GM04503 (cell line): ENCODE measurements around the gene TTC28.

Source experiments
- DNase-seq: peaks from one replicate; pipeline ENCODE4 v3.0.0-alpha.2; 2012; ENCODE audit warnings: low read depth

Gene TTC28

GRCh38 chr22:27962268-27963044 is 717.2 kb downstream of the TTC28 start:
- no peak for DNase-seq

DNA sequence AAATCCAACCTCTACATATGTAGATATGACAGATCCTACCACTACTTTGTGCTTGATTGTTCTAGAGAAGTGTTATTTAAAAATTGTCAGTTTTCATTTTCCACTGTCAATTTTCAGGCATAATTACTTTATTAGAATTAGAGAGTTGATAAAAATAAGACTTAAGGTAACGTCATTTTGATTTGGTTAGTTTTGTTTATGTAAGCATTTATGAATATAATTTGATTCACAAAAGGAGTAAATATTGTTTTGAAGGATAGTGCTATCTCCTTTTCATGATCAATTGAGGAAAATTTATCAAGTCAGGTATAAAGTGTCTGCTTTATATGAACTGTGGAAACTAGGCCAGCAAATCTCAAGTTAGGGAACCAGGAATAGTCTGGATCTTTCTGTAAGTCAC is 718.0 kb downstream of the TTC28 start:
- no peak for DNase-seq

DNA sequence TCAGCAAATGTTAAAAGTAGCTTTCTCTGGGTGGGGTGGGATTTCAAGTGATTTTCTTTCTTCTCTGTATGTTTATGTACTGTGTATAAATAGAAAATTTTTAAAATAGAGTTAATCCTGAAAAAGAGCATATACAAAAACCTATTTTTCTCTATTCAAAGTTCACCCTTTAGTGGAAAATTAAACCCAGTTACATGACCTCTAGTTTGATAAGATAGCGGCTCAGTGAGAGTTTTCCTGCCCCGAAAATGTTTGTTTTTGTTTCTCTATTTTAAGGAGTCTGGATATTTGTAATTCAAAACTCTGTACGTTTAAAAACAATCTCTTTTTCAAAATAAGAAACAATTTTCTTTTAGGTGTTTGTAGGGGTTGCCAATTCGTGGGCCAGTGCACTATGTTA is 718.5 kb downstream of the TTC28 start:
- no peak for DNase-seq

DNA sequence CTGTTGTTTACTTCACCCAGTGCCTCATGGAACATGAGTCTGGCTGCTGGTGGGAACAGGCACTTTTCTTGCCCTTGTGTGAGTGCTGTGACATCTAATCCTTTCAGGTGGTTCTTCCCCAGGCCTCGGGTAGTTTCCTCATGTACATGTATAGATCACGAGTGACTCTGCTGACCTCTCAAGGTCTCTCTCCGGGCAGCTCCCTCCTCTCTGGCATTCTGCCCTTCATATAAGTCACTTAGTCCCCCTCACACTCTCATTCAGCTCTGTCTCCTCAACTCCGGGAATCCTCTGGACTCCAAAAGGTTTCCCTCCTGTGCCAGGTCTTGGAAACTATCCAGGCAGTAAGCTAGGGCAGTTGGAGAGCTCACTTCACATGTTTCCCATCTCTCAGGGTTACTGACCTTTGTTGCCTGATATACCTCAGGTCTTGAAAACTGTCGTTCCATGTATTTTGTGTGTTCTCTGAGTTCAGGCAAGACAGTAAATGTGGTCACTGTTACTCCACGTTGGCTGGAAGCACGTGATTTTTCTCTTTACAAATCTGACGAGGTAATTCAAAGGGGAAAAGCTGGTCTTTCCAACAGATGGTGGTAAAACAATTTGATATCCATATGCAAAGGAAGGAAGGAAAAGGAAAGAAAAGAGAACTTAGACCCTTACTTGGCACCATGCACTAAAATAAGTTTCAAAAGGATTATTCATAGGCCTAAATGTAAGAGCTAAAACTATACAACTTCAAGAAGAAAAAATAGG is 720.1 kb downstream of the TTC28 start:
- no peak for DNase-seq

DNA sequence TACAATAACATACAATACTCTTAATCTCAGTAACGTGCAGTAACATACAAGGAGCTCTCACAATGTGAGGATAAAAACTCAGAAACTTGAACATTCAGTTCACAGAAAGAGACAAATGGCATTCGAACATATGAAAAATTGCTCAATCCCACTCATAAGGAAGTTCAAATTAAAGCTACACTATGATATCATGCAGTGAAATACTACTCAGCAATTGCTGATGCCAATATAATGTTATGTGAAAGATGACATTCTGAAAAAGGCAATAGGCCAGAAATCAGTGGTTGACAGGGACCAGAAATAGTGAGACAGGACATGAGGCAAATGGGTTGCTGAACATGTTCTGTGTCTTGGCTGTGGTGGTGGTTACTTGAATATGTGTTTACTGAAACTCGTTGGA is 726.9 kb downstream of the TTC28 start:
- no peak for DNase-seq

DNA sequence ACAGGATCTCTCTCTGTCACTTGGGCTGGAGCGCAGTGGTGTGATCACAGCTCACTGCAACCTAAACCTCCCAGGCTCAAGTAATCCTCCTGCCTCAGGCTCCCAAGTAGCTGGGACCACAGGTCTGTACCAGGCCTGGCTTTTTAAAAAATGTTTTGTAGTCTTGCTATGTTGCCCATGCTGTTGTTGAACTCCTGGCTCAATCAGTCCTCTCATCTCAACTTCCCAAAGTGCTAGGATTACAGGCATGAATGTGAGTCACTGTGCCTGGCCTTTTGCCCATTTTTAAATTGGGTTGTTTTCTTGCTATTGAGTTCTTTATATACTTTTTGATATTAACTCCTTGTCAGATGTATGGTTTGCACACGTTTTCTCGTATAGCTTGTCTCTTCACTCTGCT is 727.5 kb downstream of the TTC28 start:
- no peak for DNase-seq

DNA sequence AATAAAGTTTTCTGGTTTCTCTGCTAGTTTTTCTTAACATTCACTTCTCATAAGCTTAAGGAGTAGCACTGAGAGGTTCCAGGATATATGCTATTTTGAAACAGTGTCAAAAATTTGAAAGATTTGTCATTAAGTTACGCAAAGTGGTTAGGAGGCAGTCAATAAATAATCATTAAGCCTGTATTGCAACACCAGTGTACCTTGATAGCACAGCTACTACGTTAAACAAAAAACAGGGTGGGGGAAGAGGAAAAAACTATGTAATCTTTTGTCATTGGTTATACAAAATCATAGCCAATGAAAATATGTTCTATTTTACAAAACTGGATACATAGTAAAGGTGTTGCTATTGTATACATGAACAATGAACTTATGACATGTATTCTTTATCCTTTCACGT is 730.2 kb downstream of the TTC28 start:
- no peak for DNase-seq

DNA sequence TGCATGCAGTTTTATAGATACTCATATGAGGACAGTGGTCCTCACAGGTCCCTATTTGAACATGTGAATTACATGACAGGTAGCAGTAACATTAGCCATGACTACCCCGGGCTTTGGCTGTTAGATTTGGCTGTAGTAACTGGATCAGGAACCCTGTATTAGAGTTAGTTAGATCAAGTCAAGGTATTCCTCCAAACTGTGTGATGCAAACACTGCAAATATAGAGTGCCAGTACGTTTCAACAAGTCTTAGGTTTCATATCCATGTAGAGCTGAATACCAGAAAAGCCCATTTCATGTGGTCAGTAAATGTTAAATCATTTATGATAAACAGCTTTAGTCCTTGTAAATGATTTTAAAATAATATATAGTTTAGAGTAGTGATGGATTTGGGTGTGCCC is 731.1 kb downstream of the TTC28 start:
- no peak for DNase-seq

DNA sequence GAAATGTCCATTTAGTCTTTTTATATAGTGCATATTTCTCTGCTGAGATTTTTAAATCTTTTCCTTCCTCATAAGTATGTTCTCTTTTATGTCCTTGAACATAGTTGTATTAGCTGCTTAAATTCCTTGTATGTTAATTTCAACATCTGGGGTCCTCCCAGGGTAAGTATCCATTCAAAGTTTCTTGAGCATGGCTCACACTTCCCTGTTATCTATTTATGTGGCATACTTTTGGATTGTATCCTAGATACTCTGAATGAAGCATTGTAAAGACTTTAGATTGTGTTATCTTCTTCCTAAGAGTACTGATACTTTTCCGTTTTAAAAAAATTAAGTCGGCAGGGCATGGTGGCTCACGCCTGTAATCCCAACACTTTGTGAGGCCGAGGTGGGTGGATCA is 732.2 kb downstream of the TTC28 start:
- no peak for DNase-seq

DNA sequence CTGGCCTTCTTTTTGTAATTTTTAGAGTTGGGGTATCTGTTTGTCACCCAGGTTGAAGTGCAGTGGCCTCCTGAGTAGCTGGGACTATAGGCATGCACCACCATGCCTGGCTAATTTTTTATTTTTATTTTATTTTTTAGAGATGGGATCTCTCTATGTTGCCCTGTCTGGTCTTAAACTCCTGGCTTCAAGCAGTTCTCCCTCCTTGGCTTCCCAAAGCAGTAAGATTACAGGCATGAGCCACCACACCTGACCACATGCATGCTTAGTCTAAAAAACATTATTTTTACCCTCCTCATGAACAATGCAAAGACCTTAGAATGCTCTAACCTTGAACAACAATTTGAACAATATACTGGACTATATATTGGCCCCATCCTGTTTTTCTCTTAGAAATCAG is 738.5 kb downstream of the TTC28 start:
- no peak for DNase-seq

- DNase-seq: no peak
Measured at GRCh38 chr22:27937453-27937852, 742.2 kb downstream of the TTC28 start.

DNA sequence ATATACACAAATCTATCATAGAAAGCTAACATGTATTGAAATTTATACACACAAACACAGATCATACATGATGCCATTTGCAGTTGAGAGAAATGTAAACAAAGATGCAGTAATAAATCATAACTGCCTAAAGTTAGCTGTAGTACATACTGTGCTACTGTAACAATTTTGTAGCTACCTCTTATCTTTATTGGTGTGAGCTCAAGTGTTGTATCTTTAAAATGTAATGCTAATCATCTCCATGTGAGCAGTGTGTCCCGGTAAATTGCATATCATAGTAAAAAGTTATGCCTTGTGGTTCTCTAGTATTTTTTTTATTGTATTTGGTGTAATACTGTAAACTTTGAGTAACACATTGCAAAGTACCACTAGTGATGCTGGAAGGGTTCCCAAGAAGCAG is 743.7 kb downstream of the TTC28 start:
- no peak for DNase-seq

DNA sequence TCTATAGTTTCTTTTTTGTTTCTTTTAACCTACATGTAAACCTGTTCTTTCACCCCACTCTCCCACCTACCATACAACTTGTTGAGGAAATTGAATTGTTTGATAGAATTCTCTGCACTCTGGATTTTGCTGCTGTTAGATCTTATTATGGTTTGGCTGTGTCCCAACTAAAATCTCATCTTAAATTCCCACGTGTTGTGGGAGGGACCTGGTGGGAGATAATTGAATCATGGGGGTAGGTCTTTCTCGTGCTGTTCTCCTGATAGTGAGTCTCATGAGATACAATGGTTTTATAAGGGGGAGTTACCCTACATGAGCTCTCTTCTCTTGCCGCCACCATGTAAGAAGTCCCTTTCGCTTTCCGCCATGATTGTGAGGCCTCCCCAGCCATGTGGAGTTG is 745.6 kb downstream of the TTC28 start:
- DNase-seq: no peak

DNA sequence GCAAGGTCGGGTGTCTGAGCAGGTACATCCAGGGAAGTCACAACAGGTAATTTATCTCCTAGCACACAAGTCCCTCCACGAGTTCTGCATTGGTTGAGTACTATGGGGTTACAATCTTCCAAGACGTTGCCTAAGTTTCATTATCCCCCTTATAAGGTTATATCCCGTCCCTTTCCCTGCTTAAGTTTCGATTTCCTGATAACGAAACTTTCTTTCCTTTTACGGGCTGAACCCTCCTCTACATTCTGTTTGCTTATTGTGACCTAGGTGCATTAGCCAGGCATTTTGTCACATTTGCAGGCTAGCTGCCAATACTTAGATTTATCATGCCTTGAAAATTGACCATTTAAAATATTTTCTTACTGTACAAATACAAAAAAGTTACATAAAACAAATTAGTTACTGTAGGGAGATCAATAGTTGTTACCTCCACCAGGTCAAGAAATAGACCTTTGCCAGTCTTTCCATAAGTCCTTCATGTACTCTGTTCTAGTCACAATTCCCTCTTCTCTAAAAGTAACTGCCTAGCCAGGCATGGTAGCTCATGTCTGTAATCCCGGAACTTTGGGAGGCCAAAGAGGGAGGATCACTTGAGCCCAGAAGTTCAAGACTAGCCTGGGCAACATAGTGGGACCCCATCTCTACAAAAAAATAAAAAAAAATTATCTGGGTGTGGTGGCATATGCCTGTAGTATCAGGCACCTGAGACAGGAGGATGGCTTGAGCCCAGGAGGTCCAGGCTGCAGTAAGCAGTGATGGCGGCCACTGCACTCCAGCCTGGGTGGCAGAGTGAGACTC is 746.3 kb downstream of the TTC28 start:
- no peak for DNase-seq

DNA sequence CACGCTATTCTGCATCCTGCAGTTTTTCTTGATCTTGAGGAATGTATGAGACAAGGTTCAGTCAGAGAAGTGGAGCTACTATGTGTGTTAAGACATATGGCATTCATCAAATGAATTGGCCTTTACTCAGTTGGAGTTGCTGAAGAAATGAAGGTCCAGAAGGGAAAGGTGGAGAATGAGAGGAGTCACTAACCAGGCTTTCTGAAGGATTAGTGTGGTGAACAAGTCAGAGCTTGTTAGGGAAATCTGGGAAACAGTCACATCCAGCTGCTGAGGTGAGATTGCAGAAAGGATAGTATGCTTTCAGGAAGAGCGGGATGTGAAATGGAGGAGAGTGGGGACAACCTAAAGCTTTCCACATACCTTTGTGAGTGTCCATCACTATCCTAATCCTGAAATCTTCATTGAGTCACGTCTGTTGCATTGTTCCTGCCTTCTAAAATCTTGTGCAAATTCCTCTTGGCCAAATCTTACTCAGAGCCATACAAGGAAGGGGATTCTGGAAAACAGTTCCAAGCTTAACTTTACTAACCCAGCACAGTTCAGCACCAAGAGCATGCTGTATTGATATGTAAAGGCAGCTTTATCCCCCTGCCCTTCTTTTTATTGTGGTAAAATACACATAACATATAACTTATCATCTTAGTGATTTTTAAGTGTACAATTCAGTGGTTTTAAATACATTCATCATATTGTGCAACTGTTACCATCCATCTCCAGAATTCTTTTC is 749.1 kb downstream of the TTC28 start:
- no peak for DNase-seq
